A673 (cell line): Measurements from ENCODE around the gene DEF6. TPM values are rescaled to one million over a fixed set of nuclear protein-coding genes. Genes with fewer than 3 reads are reported as not detected.

Source experiments
- BruUV-seq: library from RNA; stranded (reverse); fragments of 400-500 nt; replicated peaks from 2 replicates; lab custom pipeline; 2021; lab: Mats Ljungman, UMichigan
- CTCF ChIA-PET: fragments of 300-600 bp; sonication (Branson Sonifier 250); formaldehyde crosslinking; loops from one replicate; lab custom pipeline; 2022; ENCODE audit warnings: antibody characterized with exemption; lab: Charles Lee
- POLR2A ChIA-PET: fragments of 300-600 bp; sonication (Branson Sonifier 250); formaldehyde crosslinking; loops from one replicate; lab custom pipeline; 2022; ENCODE audit warnings: antibody characterized with exemption; ENCODE audit not compliant: low non-redundant PET; lab: Charles Lee
- DNase-seq: peaks from one replicate; pipeline ENCODE4 v3.0.0-alpha.2; 2015; ENCODE audit warnings: low spot score
- H3K27ac ChIP-seq: fragments of 200-600 bp; sonication (generic); 2 replicates; pipeline ENCODE4 v1.5.1; 2016; ENCODE audit warnings: mixed run types, low read depth, mild to moderate bottlenecking, mixed read lengths, antibody characterized with exemption, low read length; ENCODE audit not compliant: poor library complexity, severe bottlenecking
- H3K27me3 ChIP-seq: fragments of 200-600 bp; sonication (generic); replicated peaks from 2 replicates; pipeline ENCODE4 v1.6.1; 2017; ENCODE audit warnings: mixed run types, low read depth, mild to moderate bottlenecking, mixed read lengths, antibody characterized with exemption, low read length; ENCODE audit not compliant: insufficient read depth, poor library complexity
- H3K36me3 ChIP-seq: fragments of 200-600 bp; sonication (generic); 2 replicates; pipeline ENCODE4 v1.6.1; 2016; ENCODE audit warnings: mixed run types, mild to moderate bottlenecking, mixed read lengths, antibody characterized with exemption, low read length; ENCODE audit not compliant: insufficient read depth, poor library complexity, severe bottlenecking
- H3K4me1 ChIP-seq: fragments of 200-600 bp; sonication (generic); 2 replicates; pipeline ENCODE4 v1.6.1; 2017; ENCODE audit warnings: mixed run types, mild to moderate bottlenecking, mixed read lengths, antibody characterized with exemption, low read length; ENCODE audit not compliant: insufficient read depth, poor library complexity, severe bottlenecking
- H3K4me3 ChIP-seq: fragments of 200-600 bp; sonication (generic); 2 replicates; pipeline ENCODE4 v1.5.1; 2016; ENCODE audit warnings: low read depth, mixed run types, mild to moderate bottlenecking, mixed read lengths, low read length; ENCODE audit not compliant: poor library complexity, severe bottlenecking
- H3K9me3 ChIP-seq: fragments of 200-600 bp; sonication (generic); 2 replicates; pipeline ENCODE4 v1.6.1; 2016; ENCODE audit warnings: mixed run types, low read depth, mild to moderate bottlenecking, mixed read lengths, antibody characterized with exemption, low read length; ENCODE audit not compliant: poor library complexity, severe bottlenecking
- CTCF ChIP-seq: fragments of 300-800, 200-600 bp; sonication (generic); conservative IDR thresholded peaks from 2 replicates; pipeline ENCODE4 v1.5.1; 2017; ENCODE audit warnings: low read depth, mild to moderate bottlenecking, antibody characterized with exemption, low read length, moderate library complexity, mixed read lengths
- EZH2 ChIP-seq: fragments of 200-600 bp; sonication (generic); IDR thresholded peaks from 2 replicates; pipeline ENCODE4 v1.6.1; 2017; ENCODE audit warnings: borderline replicate concordance, low read depth, mild to moderate bottlenecking, mixed read lengths, antibody characterized with exemption, low read length; ENCODE audit not compliant: poor library complexity, severe bottlenecking
- intact Hi-C: fragments of 100-400 bp; cut with micrococcal nuclease; formaldehyde crosslinking; loops from one replicate; pipeline ENCODE4 v1.10.0; 2022; ENCODE audit not compliant: unreplicated experiment
- total RNA-seq: library from RNA; stranded (reverse); gene quantifications from 2 replicates; pipeline ENCODE4 v1.2.3, GENCODE V29; 2021

The DEF6 gene
- total RNA-seq, 1 experiment from 2014 or later: 0.37 TPM

GRCh38 chr6:35291491-35291890 is 6.1 kb upstream of the DEF6 start:
- ChIA-PET CTCF (no interaction called here), POLR2A (no interaction called here)
- no peaks in the 10 kb centered on the region for H3K27me3 ChIP-seq
- no peak overlapping the region for H3K4me3 ChIP-seq
- H3K36me3 ChIP-seq: peaks cover 26% of the 10 kb centered on the region
- intact Hi-C loops: no loop called here
- H3K27ac ChIP-seq: no peak overlapping the region
- no TSS peak for BruUV-seq
- no peaks in the 10 kb centered on the region for H3K9me3 ChIP-seq
- no peak for TF ChIP-seq EZH2
- TF ChIP-seq CTCF: no peak
- no peaks in the 10 kb centered on the region for H3K4me1 ChIP-seq
- no peak for DNase-seq

GRCh38 chr6:35292494-35292893 is 5.1 kb upstream of the DEF6 start:
- H3K4me3 ChIP-seq: no peak overlapping the region
- no peaks in the 10 kb centered on the region for H3K27me3 ChIP-seq
- H3K27ac ChIP-seq: no peak overlapping the region
- H3K4me1 ChIP-seq: no peaks in the 10 kb centered on the region
- TF ChIP-seq EZH2 (no peak), CTCF (no peak)
- peaks cover 25% of the 10 kb centered on the region for H3K36me3 ChIP-seq
- ChIA-PET POLR2A (no interaction called here), CTCF (no interaction called here)
- H3K9me3 ChIP-seq: no peaks in the 10 kb centered on the region
- intact Hi-C loops: no loop called here
- no peak for DNase-seq
- BruUV-seq: no TSS peak

GRCh38 chr6:35293681-35294080 is 3.9 kb upstream of the DEF6 start:
- no peaks in the 10 kb centered on the region for H3K9me3 ChIP-seq
- intact Hi-C loops: loop anchor here (1.0 kb wide), 1 partner anchor 156 kb away; no protein-coding TSS in a partner anchor
- H3K4me3 ChIP-seq: no peak overlapping the region
- H3K27me3 ChIP-seq: no peaks in the 10 kb centered on the region
- no peaks in the 10 kb centered on the region for H3K4me1 ChIP-seq
- peaks cover 16% of the 10 kb centered on the region for H3K36me3 ChIP-seq
- TF ChIP-seq CTCF (no peak), EZH2 (no peak)
- POLR2A ChIA-PET: no interaction called here
- CTCF ChIA-PET: interaction anchor here (0.8 to 1.0 kb wide), 2 partner anchors 25 to 155 kb away, joined by 3 read pairs; no protein-coding TSS in a partner anchor
- no TSS peak for BruUV-seq
- DNase-seq: no peak
- no peak overlapping the region for H3K27ac ChIP-seq
